ENCODE measurements around the gene PANK4. TPM values are rescaled to one million over a fixed set of nuclear protein-coding genes. Genes with fewer than 3 reads are reported as not detected.
A peak's percentile ranks its signal among the peaks of the same experiment; 100 is the strongest.

Gene PANK4
- total and polyA plus RNA-seq, 9 of the 15 experiments (the other 6 are each of a cell fraction or from before 2014, with no cell fraction given) = 0.93 to 55.6 (median 31.5) TPM

- TF ChIP-seq ETS1 (conservative IDR thresholded peaks at IDR 0.05; ENCODE audit: control insufficient read depth, low read depth, low read length) = 0 out of 2 replicates have a peak, but pooled peaks have one; percentile 36
- TF ChIP-seq ZNF76 (CRISPR knock-in tag; IDR thresholded peaks at IDR 0.05; ENCODE audit: borderline replicate concordance) = no peak
- TF ChIP-seq BRD4 (IDR thresholded peaks at IDR 0.05) = no peak
- no peak for TF ChIP-seq NKRF (IDR thresholded peaks at IDR 0.05; ENCODE audit: borderline replicate concordance)
- peak; percentile 96 for TF ChIP-seq BCOR (IDR thresholded peaks at IDR 0.05)
- TF ChIP-seq ZFP36 (IDR thresholded peaks at IDR 0.05; ENCODE audit: low read depth, low read length, partially characterized antibody) = no peak
- TF ChIP-seq HINFP (tag; conservative IDR thresholded peaks at IDR 0.05; ENCODE audit: low read depth) = no peak
- peak; percentile 38; the same call in 1 of the 2 replicates for TF ChIP-seq POLR2G (IDR thresholded peaks at IDR 0.05; ENCODE audit: low read depth, low read length)
- TF ChIP-seq HOMEZ (CRISPR knock-in tag; IDR thresholded peaks at IDR 0.05) = no peak
- no peak for TF ChIP-seq KDM4B (IDR thresholded peaks at IDR 0.05; ENCODE audit: borderline replicate concordance in 2 of 2, low read depth in 1 of 2)
- TF ChIP-seq E2F6 (IDR thresholded peaks at IDR 0.05; ENCODE audit: borderline replicate concordance in 1 of 2, extremely low read depth in 1 of 2, insufficient read depth in 1 of 2, insufficient read length in 1 of 2, low read depth in 1 of 2, low read length in 1 of 2, poor library complexity in 1 of 2, severe bottlenecking in 1 of 2) = peak in 1 of 2 experiments; percentile 75
- no peak for TF ChIP-seq SP2 (IDR thresholded peaks at IDR 0.05; ENCODE audit: extremely low read depth, low read depth, low read length, poor library complexity, severe bottlenecking)
- TF ChIP-seq ZBTB7A (IDR thresholded peaks at IDR 0.05; ENCODE audit: borderline replicate concordance, control insufficient read depth, low read depth, low read length) = peak; percentile 89
- TF ChIP-seq RBM25 (IDR thresholded peaks at IDR 0.05; ENCODE audit: low read depth, low read length, severe bottlenecking) = peak; percentile 80
- TF ChIP-seq TSC22D4 (tag; IDR thresholded peaks at IDR 0.05) = no peak
- TF ChIP-seq ILK (tag; IDR thresholded peaks at IDR 0.05; ENCODE audit: borderline replicate concordance, low read depth) = no peak
- peak in 1 of 2 experiments; percentile 55; a peak in 1 of 4 replicates for TF ChIP-seq RCOR1 (IDR thresholded peaks at IDR 0.05; ENCODE audit: borderline replicate concordance in 1 of 2, low read depth in 2 of 2, low read length in 2 of 2)
- no peak for TF ChIP-seq IFI16 (CRISPR knock-in tag; IDR thresholded peaks at IDR 0.05)
Observed at GRCh38 chr1:2540816-2541492, 14.6 kb upstream of the PANK4 start (continued).
